T47D (cell line): ENCODE measurements around the gene CFDP1.

Source experiments
- DNase-seq, 2 experiments: peaks; one replicate each; pipeline versions ENCODE4 v3.0.0 to v3.0.0-alpha.2; 2011 to 2012; ENCODE audit warnings: low read depth in 1 of 2, low spot score in 1 of 2
- JUND ChIP-seq: IDR thresholded peaks from 2 replicates; pipeline ENCODE4 v1.6.1; 2012; ENCODE audit warnings: low read depth
- in situ Hi-C: cut with HindIII; loops from 2 replicates; pipeline ENCODE4 v1.10.0; 2016; ENCODE audit warnings: low sequenced_read_pairs, low pct_unique_long_range_greater_than_20kb

Gene CFDP1

DNA sequence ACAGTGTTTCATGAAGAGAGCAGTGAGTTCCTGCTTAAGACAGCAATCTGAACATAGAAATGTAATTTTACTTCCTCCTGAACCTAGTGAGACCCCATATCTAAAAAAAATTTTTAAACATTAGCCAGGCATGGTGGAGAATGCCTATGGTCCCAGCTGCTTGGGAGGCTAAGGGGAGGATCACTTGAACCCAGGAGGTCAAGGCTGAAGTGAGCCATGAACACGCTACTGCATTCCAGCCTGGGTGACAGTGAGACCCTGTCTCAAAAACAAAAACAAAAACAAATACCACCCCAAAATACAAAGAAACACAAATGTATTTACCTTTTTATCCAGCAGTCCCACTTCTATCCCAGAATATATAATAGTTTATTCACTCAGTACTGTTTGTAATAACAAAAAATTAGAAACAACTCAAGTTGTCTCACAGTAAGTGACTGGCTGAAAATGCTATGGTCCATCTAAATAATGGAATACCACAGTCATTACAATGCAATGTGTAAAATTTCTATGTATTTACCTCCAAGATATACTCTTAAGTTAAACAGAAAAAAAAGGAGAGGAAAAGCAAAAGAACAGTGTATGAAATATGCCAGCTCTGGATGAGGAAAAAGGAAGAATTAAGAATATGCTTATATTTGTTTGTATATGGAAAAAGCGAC lies 16.3 kb downstream of the CFDP1 start:
- no peak for TF ChIP-seq JUND
- in situ Hi-C loops, result no loop called here
- no peak for DNase-seq

- in situ Hi-C loops, result no loop called here
- DNase-seq, result no peak
- no peak for TF ChIP-seq JUND
Measured at GRCh38 chr16:75415169-75415905, 18.0 kb downstream of the CFDP1 start.

- no peak for TF ChIP-seq JUND
- no peak for DNase-seq
- in situ Hi-C loops, result no loop called here
Measured at GRCh38 chr16:75413951-75414350, 19.4 kb downstream of the CFDP1 start.

DNA sequence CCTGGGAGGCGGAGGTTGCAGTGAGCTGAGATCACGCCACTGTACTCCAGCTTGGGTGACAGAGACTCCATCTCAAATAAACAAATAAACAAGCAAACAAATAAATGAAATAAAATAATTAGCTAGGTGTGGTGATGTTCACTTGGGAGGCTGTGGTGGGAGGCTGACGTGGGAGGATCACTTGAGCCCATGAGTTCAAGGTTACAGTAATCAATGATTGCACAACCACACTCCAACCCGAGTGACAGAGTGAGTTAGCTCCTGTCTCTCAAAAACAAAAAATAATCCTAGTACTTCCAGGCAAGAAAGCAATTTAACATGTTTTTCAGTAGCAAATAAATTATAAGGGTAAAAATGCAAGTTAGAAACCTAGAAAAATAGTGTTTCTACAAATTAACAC lies 26.4 kb downstream of the CFDP1 start:
- in situ Hi-C loops, result no loop called here
- TF ChIP-seq JUND, result no peak

GRCh38 chr16:75402821-75403475 lies 30.4 kb downstream of the CFDP1 start:
- peak; percentile 28 to 39 for DNase-seq

More for the DNA sequence above, 26.4 kb downstream of the CFDP1 start:
- DNase-seq, result no peak

GRCh38 chr16:75402159-75402820 lies 31.0 kb downstream of the CFDP1 start:
- no peak for DNase-seq
- in situ Hi-C loops, result no loop called here
- no peak for TF ChIP-seq JUND

More at GRCh38 chr16:75402821-75403475, 30.4 kb downstream of the CFDP1 start:
- in situ Hi-C loops, result no loop called here
- no peak for TF ChIP-seq JUND

GRCh38 chr16:75401691-75402090 lies 31.6 kb downstream of the CFDP1 start:
- in situ Hi-C loops, result no loop called here
- DNase-seq, result no peak
- TF ChIP-seq JUND, result no peak

GRCh38 chr16:75398333-75398732 lies 35.0 kb downstream of the CFDP1 start:
- in situ Hi-C loops, result no loop called here
- no peak for TF ChIP-seq JUND
- no peak for DNase-seq

- no peak for DNase-seq
- TF ChIP-seq JUND, result no peak
- in situ Hi-C loops, result no loop called here
Measured at GRCh38 chr16:75394941-75395340, 38.4 kb downstream of the CFDP1 start.

GRCh38 chr16:75392906-75393305 lies 40.4 kb downstream of the CFDP1 start:
- no peak for TF ChIP-seq JUND
- in situ Hi-C loops, result no loop called here
- no peak for DNase-seq

DNA sequence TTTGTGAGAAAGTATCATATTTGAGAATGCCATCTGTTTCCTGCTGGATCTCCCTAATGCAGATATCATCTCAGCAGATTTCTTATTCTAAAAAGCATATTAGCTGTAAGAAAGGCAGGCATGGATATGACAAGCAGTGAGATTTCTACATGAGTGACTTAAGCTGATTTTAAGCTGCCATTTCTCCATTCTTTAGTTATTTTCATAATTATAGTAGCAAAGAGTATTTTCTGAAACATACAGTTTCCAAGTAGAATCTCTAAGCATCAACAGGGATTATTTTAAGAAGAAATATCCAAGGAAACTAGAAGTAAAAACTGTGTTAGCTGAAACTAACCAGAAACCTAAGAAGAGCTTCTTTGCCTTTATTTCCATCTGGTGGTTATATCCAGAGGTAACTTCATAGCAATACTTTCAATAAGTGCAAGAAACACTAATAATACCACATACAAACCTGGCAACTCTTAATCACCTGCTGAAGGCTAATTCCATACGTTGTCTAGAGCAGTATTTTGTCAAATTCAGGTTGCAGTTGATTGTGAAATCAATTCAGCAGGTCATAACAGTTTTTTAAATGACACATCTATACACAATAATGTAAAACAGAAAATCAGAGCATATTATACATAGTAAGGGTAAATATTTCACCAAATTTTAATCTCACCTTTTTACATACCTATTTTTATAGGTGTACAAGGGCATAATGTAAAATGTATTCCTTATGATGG lies 42.2 kb downstream of the CFDP1 start:
- no peak for TF ChIP-seq JUND
- in situ Hi-C loops, result no loop called here

DNA sequence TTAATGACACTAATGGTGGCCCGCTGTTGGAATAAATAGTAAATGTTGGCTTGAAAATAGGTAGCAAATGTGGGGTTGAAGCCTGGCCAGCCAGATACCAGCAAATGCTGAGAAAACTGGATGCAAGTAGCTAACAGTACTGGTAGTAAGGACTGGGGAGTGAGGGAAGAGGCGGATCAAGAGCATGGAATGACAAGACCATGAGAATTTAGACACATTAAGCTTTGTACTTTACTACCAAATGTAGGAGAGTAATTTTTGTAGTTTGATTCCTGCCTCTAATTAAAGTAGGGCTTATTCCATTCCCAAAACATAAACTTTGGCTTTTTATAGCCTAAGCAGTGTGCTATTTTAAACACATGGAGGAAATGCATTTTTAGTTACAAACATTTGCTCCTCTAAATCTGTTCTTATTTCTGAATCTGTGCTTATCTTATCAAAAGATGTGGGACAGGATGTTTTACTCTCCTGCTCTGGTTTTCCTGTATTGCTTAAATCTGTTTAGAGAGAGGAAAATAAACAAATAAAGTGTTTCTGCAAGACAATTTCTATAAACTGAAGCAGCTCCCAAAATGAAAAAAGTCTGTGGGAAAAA lies 44.1 kb downstream of the CFDP1 start:
- no peak for DNase-seq
- in situ Hi-C loops, result no loop called here
- TF ChIP-seq JUND, result no peak

More for the DNA sequence above, 42.2 kb downstream of the CFDP1 start:
- DNase-seq, result no peak
